RWPE2 (cell line): ENCODE data around the gene P3H2.
A peak's percentile ranks its signal among the peaks of the same experiment; 100 is the strongest.
"Not testable (repeated sequence)": the region's sequence is repeated elsewhere in the genome, so short reads cannot be mapped to it uniquely, and the experiment has no call there.

Source experiments
- ATAC-seq: fragments of 200-7000 bp; cut with Tn5 transposase; 3 replicates; pipeline ENCODE4 v1.9.1; 2021; ENCODE audit warnings: low read depth
- DNase-seq: peaks from one replicate; pipeline ENCODE4 v3.0.0-alpha.2; 2020; ENCODE audit warnings: low spot score
- H3K27ac ChIP-seq: fragments of 450-650 bp; 2 replicates; pipeline ENCODE4 v1.5.1; 2017; ENCODE audit warnings: mild to moderate bottlenecking; ENCODE audit not compliant: poor library complexity, severe bottlenecking
- H3K27me3 ChIP-seq: fragments of 250-450 bp; sonication (Bioruptor Pico); 2 replicates; pipeline ENCODE4 v1.5.1; 2021; ENCODE audit warnings: mild to moderate bottlenecking, moderate library complexity; ENCODE audit not compliant: insufficient read depth, poor library complexity, severe bottlenecking
- H3K36me3 ChIP-seq: fragments of 250-450 bp; sonication (Bioruptor Pico); 2 replicates; pipeline ENCODE4 v1.5.1; 2020; ENCODE audit warnings: low read depth, mild to moderate bottlenecking, moderate library complexity
- H3K4me1 ChIP-seq: fragments of 250-450 bp; sonication (Bioruptor Pico); 2 replicates; pipeline ENCODE4 v1.5.1; 2021; ENCODE audit warnings: mild to moderate bottlenecking, moderate library complexity; ENCODE audit not compliant: insufficient read depth, poor library complexity, severe bottlenecking
- H3K4me3 ChIP-seq: fragments of 250-450 bp; sonication (Bioruptor Pico); 2 replicates; pipeline ENCODE4 v1.5.1; 2021; ENCODE audit warnings: mild to moderate bottlenecking, moderate library complexity; ENCODE audit not compliant: severe bottlenecking
- H3K9me3 ChIP-seq: fragments of 250-450 bp; sonication (Bioruptor Pico); 2 replicates; pipeline ENCODE4 v1.5.1; 2021; ENCODE audit warnings: mild to moderate bottlenecking, moderate library complexity; ENCODE audit not compliant: severe bottlenecking
- CTCF ChIP-seq: fragments of 450-650 bp; IDR thresholded peaks from one replicate; pipeline ENCODE4 v1.5.1; 2017; ENCODE audit warnings: mild to moderate bottlenecking, moderate library complexity; ENCODE audit not compliant: poor library complexity, severe bottlenecking

P3H2 gene

DNA sequence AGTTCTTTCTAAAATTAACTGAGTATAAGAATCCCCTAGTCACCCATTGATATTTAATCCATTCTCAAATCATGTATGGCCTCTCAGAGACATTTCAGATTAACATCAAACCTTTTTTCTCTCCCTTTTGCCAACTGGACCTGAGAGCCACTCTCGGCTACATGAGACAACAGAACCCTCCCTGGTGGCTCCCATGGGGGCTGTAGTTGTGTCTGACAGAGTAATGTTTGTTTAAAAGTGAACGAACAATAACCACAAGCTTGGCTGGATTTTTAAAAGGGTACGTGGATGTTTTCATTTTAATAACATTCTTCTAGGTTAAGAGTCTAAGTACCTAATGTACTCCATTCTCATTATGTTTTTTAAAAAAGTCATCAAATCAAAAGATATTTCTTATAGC, 37.1 kb downstream of the P3H2 start:
- H3K4me3 ChIP-seq, result no peak overlapping the region
- no peak for ATAC-seq
- no peaks in the 10 kb centered on the region for H3K4me1 ChIP-seq
- DNase-seq, result no peak
- TF ChIP-seq CTCF, result no peak
- no peaks in the 10 kb centered on the region for H3K36me3 ChIP-seq
- no peaks in the 10 kb centered on the region for H3K27me3 ChIP-seq
- no peak overlapping the region for H3K27ac ChIP-seq
- H3K9me3 ChIP-seq, result no peaks in the 10 kb centered on the region

GRCh38 chr3:190081389-190081788, 39.3 kb downstream of the P3H2 start:
- no peaks in the 10 kb centered on the region for H3K9me3 ChIP-seq
- TF ChIP-seq CTCF, result no peak
- ATAC-seq (no peak), DNase-seq (no peak)
- H3K4me1 ChIP-seq, result peaks cover 18% of the 10 kb centered on the region
- no peaks in the 10 kb centered on the region for H3K36me3 ChIP-seq
- H3K4me3 ChIP-seq, result no peak overlapping the region
- no peak overlapping the region for H3K27ac ChIP-seq
- no peaks in the 10 kb centered on the region for H3K27me3 ChIP-seq

- peaks cover 29% of the 10 kb centered on the region for H3K4me1 ChIP-seq
- H3K27me3 ChIP-seq, ATAC-seq, DNase-seq, H3K27ac ChIP-seq, H3K4me3 ChIP-seq, H3K9me3 ChIP-seq, H3K36me3 ChIP-seq: not testable (repeated sequence)
Observed at GRCh38 chr3:190079173-190079572, 41.5 kb downstream of the P3H2 start.

DNA sequence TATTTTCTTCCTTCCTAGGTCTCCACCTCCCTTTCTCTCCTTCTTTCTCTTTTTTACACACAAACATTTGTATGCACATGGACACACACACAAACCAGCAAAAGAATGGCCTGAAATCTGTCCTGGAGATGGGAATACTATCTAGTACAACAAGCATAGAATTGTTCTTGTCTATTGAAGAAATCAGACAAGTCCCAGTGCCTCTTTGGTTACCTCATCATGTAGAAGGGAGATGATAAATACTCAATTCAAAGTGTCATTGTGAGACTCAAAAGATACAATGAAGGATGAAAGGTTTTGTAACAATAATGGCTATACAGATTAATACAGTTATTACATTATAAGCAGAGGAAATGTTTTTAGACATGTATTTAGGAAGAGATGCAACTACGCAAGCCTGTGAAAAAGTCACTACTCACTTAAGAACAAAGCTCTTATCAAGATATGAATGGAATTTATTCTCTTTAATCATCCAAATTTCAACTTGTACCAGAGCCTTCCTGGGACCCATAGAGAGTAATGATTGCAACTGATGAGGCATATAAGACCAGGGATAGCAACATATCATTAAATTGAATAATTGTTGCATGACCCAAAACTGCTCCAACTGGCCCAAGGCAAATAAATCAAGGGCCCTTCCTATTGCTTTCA, 43.2 kb downstream of the P3H2 start:
- ATAC-seq (no peak), DNase-seq (no peak)
- no peaks in the 10 kb centered on the region for H3K27me3 ChIP-seq
- no peaks in the 10 kb centered on the region for H3K9me3 ChIP-seq
- no peak overlapping the region for H3K4me3 ChIP-seq
- H3K36me3 ChIP-seq, result no peaks in the 10 kb centered on the region
- no peak for TF ChIP-seq CTCF
- H3K4me1 ChIP-seq, result peaks cover 29% of the 10 kb centered on the region
- peak overlapping the region; percentile 97 for H3K27ac ChIP-seq

DNA sequence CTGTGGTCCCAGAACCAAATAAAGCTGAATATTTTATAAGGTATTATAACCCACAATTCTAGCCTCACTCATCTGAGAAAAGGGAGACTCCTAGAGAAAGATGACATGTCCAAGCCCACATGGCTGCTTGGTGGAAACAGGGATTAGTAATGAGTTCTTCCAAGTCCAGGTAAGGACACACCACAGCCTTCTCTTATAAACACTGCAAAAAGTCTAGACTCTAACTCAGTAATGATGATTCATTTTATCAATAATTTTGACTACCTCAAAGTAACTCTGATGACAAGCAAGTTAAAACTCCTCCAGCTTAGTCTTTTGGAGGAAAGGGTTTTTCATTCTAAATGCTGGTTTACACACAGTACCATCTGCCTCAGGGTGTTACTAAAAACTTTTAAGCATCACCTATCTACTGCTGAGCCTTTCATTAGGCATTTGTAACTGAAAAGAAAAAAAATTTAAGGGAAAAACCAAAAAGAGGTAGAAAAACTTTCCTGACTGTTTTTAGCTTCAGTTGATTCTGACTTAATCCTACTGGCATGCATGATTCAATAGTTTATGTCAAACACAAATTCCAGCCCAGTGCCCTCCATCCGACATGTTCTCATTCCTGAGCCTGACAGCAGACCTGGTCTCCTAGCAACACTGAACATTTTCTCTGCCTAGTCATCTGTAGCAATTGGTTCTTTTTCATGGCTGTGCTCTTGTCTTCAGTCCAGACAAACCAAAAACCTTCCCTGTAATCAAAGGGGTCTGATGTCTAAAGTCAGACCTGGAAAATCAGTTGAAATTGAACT, 43.9 kb downstream of the P3H2 start:
- peaks cover 29% of the 10 kb centered on the region for H3K4me1 ChIP-seq
- no peaks in the 10 kb centered on the region for H3K27me3 ChIP-seq
- H3K9me3 ChIP-seq, result no peaks in the 10 kb centered on the region
- no peak for TF ChIP-seq CTCF
- peak overlapping the region; percentile 97 for H3K27ac ChIP-seq
- DNase-seq, result peak; percentile 86
- H3K4me3 ChIP-seq, result no peak overlapping the region
- H3K36me3 ChIP-seq, result no peaks in the 10 kb centered on the region
- peak; percentile 98 for ATAC-seq
